ENCODE results near the gene KCTD18. TPM values are rescaled to one million over a fixed set of nuclear protein-coding genes. Genes with fewer than 3 reads are reported as not detected.

The KCTD18 gene
- total RNA-seq, 6 donors from 2014 or later: 13.6 to 34.6 (median 16.6) TPM

- no peaks in the 10 kb centered on the region for H3K27me3 ChIP-seq
- no peak for ATAC-seq (ENCODE audit: low FRiP score in 2 of 2)
- no peak overlapping the region for H3K27ac ChIP-seq
- 88 to 90% methylated on average over 3 of the region's 3 CpGs for WGBS, 2 donors
- peaks cover 0 to 10% (median 2%) of the 10 kb centered on the region in 4 donors for H3K4me1 ChIP-seq
- no peak for DNase-seq
- H3K4me3 ChIP-seq: no peak overlapping the region
- H3K36me3 ChIP-seq: peaks cover 0 to 31% (median 0%) of the 10 kb centered on the region in 4 donors
- TF ChIP-seq EP300 (IDR thresholded peaks at IDR 0.05) (no peak), CTCF (IDR thresholded peaks at IDR 0.05) (no peak), POLR2AphosphoS5 (IDR thresholded peaks at IDR 0.05) (no peak), POLR2A (IDR thresholded peaks at IDR 0.05) (no peak)
- H3K9me3 ChIP-seq: no peaks in the 10 kb centered on the region
These were observed 63.3 kb downstream of the KCTD18 start for GRCh38 chr2:200446612-200447011.

- ATAC-seq (ENCODE audit: low FRiP score in 2 of 2) (no peak), DNase-seq (no peak)
- no peaks in the 10 kb centered on the region for H3K27me3 ChIP-seq
- H3K36me3 ChIP-seq: peaks cover 0 to 35% (median 3%) of the 10 kb centered on the region in 4 donors
- WGBS, 2 donors: 85 to 95% methylated on average over 1 of the region's 1 CpG
- TF ChIP-seq POLR2AphosphoS5 (IDR thresholded peaks at IDR 0.05) (no peak), POLR2A (IDR thresholded peaks at IDR 0.05) (no peak), CTCF (IDR thresholded peaks at IDR 0.05) (no peak), EP300 (IDR thresholded peaks at IDR 0.05) (no peak)
- H3K4me1 ChIP-seq: peaks cover 0 to 10% (median 2%) of the 10 kb centered on the region in 4 donors
- no peaks in the 10 kb centered on the region for H3K9me3 ChIP-seq
- no peak overlapping the region for H3K27ac ChIP-seq
- no peak overlapping the region for H3K4me3 ChIP-seq
These were observed 64.6 kb downstream of the KCTD18 start for GRCh38 chr2:200445284-200445683.

GRCh38 chr2:200444530-200444929 lies 65.3 kb downstream of the KCTD18 start:
- no peak overlapping the region for H3K27ac ChIP-seq
- H3K9me3 ChIP-seq: no peaks in the 10 kb centered on the region
- H3K27me3 ChIP-seq: no peaks in the 10 kb centered on the region
- no peak overlapping the region for H3K4me3 ChIP-seq
- ATAC-seq (ENCODE audit: low FRiP score in 2 of 2) (no peak), DNase-seq (no peak)
- TF ChIP-seq EP300 (IDR thresholded peaks at IDR 0.05) (no peak), POLR2A (IDR thresholded peaks at IDR 0.05) (no peak), CTCF (IDR thresholded peaks at IDR 0.05) (no peak), POLR2AphosphoS5 (IDR thresholded peaks at IDR 0.05) (no peak)
- peaks cover 0 to 35% (median 3%) of the 10 kb centered on the region in 4 donors for H3K36me3 ChIP-seq
- WGBS, 2 donors: 55 to 69% methylated on average over 3 of the region's 3 CpGs
- peaks cover 0 to 10% (median 2%) of the 10 kb centered on the region in 4 donors for H3K4me1 ChIP-seq

GRCh38 chr2:200443916-200444315 lies 66.0 kb downstream of the KCTD18 start:
- no peak overlapping the region for H3K4me3 ChIP-seq
- H3K27ac ChIP-seq: no peak overlapping the region
- H3K27me3 ChIP-seq: no peaks in the 10 kb centered on the region
- no peaks in the 10 kb centered on the region for H3K9me3 ChIP-seq
- peaks cover 0 to 10% (median 2%) of the 10 kb centered on the region in 4 donors for H3K4me1 ChIP-seq
- TF ChIP-seq POLR2AphosphoS5 (IDR thresholded peaks at IDR 0.05) (no peak), CTCF (IDR thresholded peaks at IDR 0.05) (no peak), EP300 (IDR thresholded peaks at IDR 0.05) (no peak), POLR2A (IDR thresholded peaks at IDR 0.05) (no peak)
- H3K36me3 ChIP-seq: peaks cover 0 to 35% (median 3%) of the 10 kb centered on the region in 4 donors
- DNase-seq (no peak), ATAC-seq (ENCODE audit: low FRiP score in 2 of 2) (no peak)
- 85 to 90% methylated on average over 3 of the region's 3 CpGs for WGBS, 2 donors

- WGBS, 2 donors: 62 to 73% methylated on average over 5 of the region's 5 CpGs
- H3K9me3 ChIP-seq: no peaks in the 10 kb centered on the region
- ATAC-seq (ENCODE audit: low FRiP score in 2 of 2) (no peak), DNase-seq (no peak)
- no peak overlapping the region for H3K27ac ChIP-seq
- peaks cover 0 to 35% (median 3%) of the 10 kb centered on the region in 4 donors for H3K36me3 ChIP-seq
- peaks cover 0 to 10% (median 2%) of the 10 kb centered on the region in 4 donors for H3K4me1 ChIP-seq
- no peak overlapping the region for H3K4me3 ChIP-seq
- TF ChIP-seq POLR2AphosphoS5 (IDR thresholded peaks at IDR 0.05): no peak
- no peak for TF ChIP-seq CTCF (IDR thresholded peaks at IDR 0.05)
- H3K27me3 ChIP-seq: no peaks in the 10 kb centered on the region
These were observed 66.5 kb downstream of the KCTD18 start for GRCh38 chr2:200443376-200443775.

Measured in upper lobe of left lung (tissue), 6 donors.